ENCODE data around the gene ARMC8.

ARMC8 gene

GRCh38 chr3:138157743-138158142, 29.4 kb upstream of the ARMC8 start:
- DNase-seq (ENCODE audit: low spot score), result no peak
- TF ChIP-seq CTCF (IDR thresholded peaks at IDR 0.05), result no peak
- Histone ChIP-seq H3K4me3 (no peak overlapping the region), H3K27ac (no peak overlapping the region)

DNA sequence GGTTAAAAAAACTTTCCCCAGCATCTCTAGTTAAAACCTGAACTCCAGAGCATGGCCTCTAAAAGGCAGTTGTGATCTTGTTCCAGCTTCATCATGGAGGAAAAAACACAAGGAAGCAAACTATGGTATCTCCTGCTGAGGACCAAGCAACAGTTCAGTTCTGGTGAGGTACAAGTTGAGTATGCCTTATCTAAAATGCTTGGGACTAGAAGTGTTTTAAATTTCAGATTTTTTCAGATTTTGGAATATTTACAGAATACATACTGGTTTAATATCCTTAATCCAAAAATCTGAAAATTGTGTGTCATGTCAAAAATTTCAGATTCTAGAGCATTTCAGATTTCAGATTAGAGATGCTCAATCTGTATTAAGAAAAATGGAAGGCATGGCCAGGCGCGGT, 22.0 kb upstream of the ARMC8 start:
- Histone ChIP-seq H3K27ac (no peak overlapping the region), H3K4me3 (no peak overlapping the region)
- DNase-seq (ENCODE audit: low spot score), result no peak
- no peak for TF ChIP-seq CTCF (IDR thresholded peaks at IDR 0.05)

DNA sequence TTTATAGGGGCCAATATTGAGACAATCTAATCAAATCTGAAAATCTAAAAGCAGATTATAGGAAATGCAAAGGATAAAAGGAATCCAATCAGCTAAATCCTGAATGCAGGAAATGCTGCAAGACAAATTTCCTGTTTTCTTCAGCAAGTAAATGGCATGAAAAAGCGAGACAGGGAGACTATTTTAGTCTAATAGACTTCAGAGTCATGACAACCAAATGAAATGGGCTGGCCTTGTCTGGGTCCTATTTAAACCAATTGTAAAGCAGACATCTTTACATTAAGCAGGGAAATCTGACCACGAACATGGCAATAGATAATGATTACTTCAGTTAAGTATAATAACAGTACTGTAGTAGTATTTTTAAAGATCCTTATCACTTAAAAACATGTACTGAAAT, 14.5 kb upstream of the ARMC8 start:
- no peak for DNase-seq (ENCODE audit: low spot score)
- H3K27ac ChIP-seq, result no peak overlapping the region
- TF ChIP-seq CTCF (IDR thresholded peaks at IDR 0.05), result no peak
- H3K4me3 ChIP-seq, result no peak overlapping the region

- no peak for DNase-seq (ENCODE audit: low spot score)
- Histone ChIP-seq H3K4me3 (peak overlapping the region; percentile 77), H3K27ac (peak overlapping the region; percentile 72 to 83)
- TF ChIP-seq CTCF (IDR thresholded peaks at IDR 0.05), result no peak
Measured at GRCh38 chr3:138173769-138174420, 13.2 kb upstream of the ARMC8 start.

DNA sequence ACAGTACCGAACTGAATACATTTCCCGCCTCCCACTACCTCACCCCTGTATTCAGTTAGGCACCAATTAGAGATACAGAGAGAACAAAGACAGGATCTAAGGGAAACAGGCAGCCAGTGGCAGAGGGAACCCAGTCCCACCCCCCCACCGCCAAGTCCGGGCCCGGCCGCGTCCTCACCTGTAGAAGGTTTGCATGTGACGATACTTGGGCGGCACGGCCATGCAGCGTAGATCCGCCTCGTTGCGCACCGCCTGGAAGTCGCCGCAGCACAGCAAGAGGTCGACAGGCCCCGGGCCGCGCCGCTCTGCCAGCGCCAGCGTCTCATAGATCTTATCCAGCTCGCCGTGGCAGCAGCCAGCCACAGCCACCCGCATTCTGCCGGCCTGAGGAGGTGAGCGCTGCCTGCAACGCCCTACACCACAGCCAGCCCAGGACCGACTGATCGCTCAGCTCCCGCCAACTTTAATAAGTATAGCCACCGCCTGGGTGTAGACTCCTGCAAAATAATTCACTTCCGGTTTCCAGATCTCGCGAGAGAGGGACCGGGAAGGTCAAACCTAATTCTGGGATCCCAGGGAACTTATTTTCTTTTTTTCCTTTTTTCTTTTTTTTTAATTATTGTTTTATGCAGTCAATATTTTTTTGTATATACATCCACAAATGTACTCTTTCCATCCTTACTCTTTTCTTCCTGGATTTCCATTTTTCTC, 12.5 kb upstream of the ARMC8 start, which contains the start of gene DBR1:
Gene DBR1 (minus strand): TSS at position 501 of the 711 bp plus-strand sequence. CDS start 126 bp downstream, at position 375.
- DNase-seq (ENCODE audit: low spot score), result peak; percentile 81
- no peak for TF ChIP-seq CTCF (IDR thresholded peaks at IDR 0.05)
- Histone ChIP-seq H3K4me3 (peak within 1 kb of the TSS; percentile 77), H3K27ac (peak within 1 kb of the TSS; percentile 72 to 83)

GRCh38 chr3:138180375-138181029, 6.6 kb upstream of the ARMC8 start:
- TF ChIP-seq CTCF (IDR thresholded peaks at IDR 0.05), result no peak
- Histone ChIP-seq H3K4me3 (no peak overlapping the region), H3K27ac (no peak overlapping the region)
- DNase-seq (ENCODE audit: low spot score), result no peak

Measured in coronary artery (tissue), 2 donors.